ENCODE results near the gene CEP68.
"Not testable (repeated sequence)": the region's sequence is repeated elsewhere in the genome, so short reads cannot be mapped to it uniquely, and the experiment has no call there.

Gene CEP68

GRCh38 chr2:65056215-65057053 lies at the start of gene CEP68:
Gene CEP68, plus strand, starts transcription at chr2:65056416. Its CDS starts 13,029 bp downstream, at chr2:65069445.
- DNase-seq = peak; percentile 98

- no peak for DNase-seq
Measured at GRCh38 chr2:65013776-65014175, 42.4 kb upstream of the CEP68 start.

- DNase-seq = no peak
Measured at GRCh38 chr2:65015731-65016130, 40.5 kb upstream of the CEP68 start.

GRCh38 chr2:65016789-65017188 lies 39.4 kb upstream of the CEP68 start:
- DNase-seq = no peak

GRCh38 chr2:65017335-65017734 lies 38.9 kb upstream of the CEP68 start:
- no peak for DNase-seq

GRCh38 chr2:65018141-65018582 lies 38.1 kb upstream of the CEP68 start:
- DNase-seq = no peak

- DNase-seq = no peak
Measured at GRCh38 chr2:65019010-65019409, 37.2 kb upstream of the CEP68 start.

- no peak for DNase-seq
Measured at GRCh38 chr2:65019675-65020195, 36.5 kb upstream of the CEP68 start.

GRCh38 chr2:65020251-65020650 lies 36.0 kb upstream of the CEP68 start:
- DNase-seq = not testable (repeated sequence)

- DNase-seq = no peak
Measured at GRCh38 chr2:65020943-65021528, 35.2 kb upstream of the CEP68 start.

GRCh38 chr2:65021709-65022108 lies 34.5 kb upstream of the CEP68 start:
- DNase-seq = no peak

GRCh38 chr2:65022189-65022588 lies 34.0 kb upstream of the CEP68 start:
- DNase-seq = no peak

- no peak for DNase-seq
Measured at GRCh38 chr2:65023742-65024141, 32.5 kb upstream of the CEP68 start.

- DNase-seq = peak; percentile 65
Measured at GRCh38 chr2:65024149-65024829, 31.9 kb upstream of the CEP68 start.

GRCh38 chr2:65025453-65026123 lies 30.6 kb upstream of the CEP68 start:
- no peak for DNase-seq

- no peak for DNase-seq
Measured at GRCh38 chr2:65026154-65026553, 30.1 kb upstream of the CEP68 start.

- DNase-seq = no peak
Measured at GRCh38 chr2:65026704-65027464, 29.3 kb upstream of the CEP68 start.

- DNase-seq = no peak
Measured at GRCh38 chr2:65027616-65028244, 28.5 kb upstream of the CEP68 start.

- DNase-seq = no peak
Measured at GRCh38 chr2:65030476-65031332, 25.5 kb upstream of the CEP68 start.

GRCh38 chr2:65031341-65032018 lies 24.7 kb upstream of the CEP68 start:
- DNase-seq = no peak
